Epidermal melanocyte (primary cell): Measurements from ENCODE around the gene CDC20.

Experiments
- DNase-seq: peaks from one replicate; pipeline ENCODE4 v3.0.0; 2011; ENCODE audit warnings: low spot score; ENCODE audit not compliant: insufficient read length

CDC20 gene

GRCh38 chr1:43358746-43359693, at the start of gene CDC20:
CDC20 (plus strand) TSS chr1:43358981; CDS start chr1:43359216, 235 bp downstream.
- DNase-seq: peak; percentile 91

- no peak for DNase-seq
These were observed 49.3 kb upstream of the CDC20 start for GRCh38 chr1:43309405-43310025.

- no peak for DNase-seq
These were observed 47.3 kb upstream of the CDC20 start for GRCh38 chr1:43311521-43311920.

- no peak for DNase-seq
These were observed 46.6 kb upstream of the CDC20 start for GRCh38 chr1:43312212-43312623.

GRCh38 chr1:43312663-43313515, 45.9 kb upstream of the CDC20 start:
- no peak for DNase-seq

GRCh38 chr1:43313771-43314170, 45.0 kb upstream of the CDC20 start:
- DNase-seq: no peak

- no peak for DNase-seq
These were observed 44.5 kb upstream of the CDC20 start for GRCh38 chr1:43314233-43314632.

- DNase-seq: no peak
These were observed 43.3 kb upstream of the CDC20 start for GRCh38 chr1:43315481-43315880.

- no peak for DNase-seq
These were observed 42.6 kb upstream of the CDC20 start for GRCh38 chr1:43315963-43316737.

GRCh38 chr1:43316738-43317520, 41.9 kb upstream of the CDC20 start:
- no peak for DNase-seq

GRCh38 chr1:43317817-43318471, 40.8 kb upstream of the CDC20 start:
- no peak for DNase-seq

- DNase-seq: no peak
These were observed 40.0 kb upstream of the CDC20 start for GRCh38 chr1:43318831-43319230.

GRCh38 chr1:43319288-43319687, 39.5 kb upstream of the CDC20 start:
- no peak for DNase-seq

GRCh38 chr1:43319766-43320165, 39.0 kb upstream of the CDC20 start:
- no peak for DNase-seq

- no peak for DNase-seq
These were observed 37.4 kb upstream of the CDC20 start for GRCh38 chr1:43321331-43321891.

- DNase-seq: no peak
These were observed 36.3 kb upstream of the CDC20 start for GRCh38 chr1:43322506-43322905.

GRCh38 chr1:43324810-43325209, 34.0 kb upstream of the CDC20 start:
- no peak for DNase-seq

- DNase-seq: no peak
These were observed 33.4 kb upstream of the CDC20 start for GRCh38 chr1:43325381-43325780.

- no peak for DNase-seq
These were observed 31.1 kb upstream of the CDC20 start for GRCh38 chr1:43327549-43328292.
